Lower lobe of right lung (tissue), 2 donors: Measurements from ENCODE around the gene KCNAB1. TPM values are rescaled to one million over a fixed set of nuclear protein-coding genes. Genes with fewer than 3 reads are reported as not detected.

Experiments used
- ATAC-seq, 2 donors: fragments of 200-7000 bp; cut with Tn5 transposase; one replicate each; pipeline ENCODE4 v1.9.1; 2020 to 2022; ENCODE audit warnings: mild to moderate bottlenecking in 2 of 2, moderate library complexity in 2 of 2
- DNase-seq: peaks from one replicate; pipeline ENCODE4 v3.0.0-alpha.2; 2020
- H3K27ac ChIP-seq: fragments of 200-600 bp; one replicate; pipeline ENCODE4 v1.8.0; 2022
- H3K27me3 ChIP-seq: fragments of 200-600 bp; one replicate; pipeline ENCODE4 v1.8.0; 2022; ENCODE audit warnings: low read depth
- H3K36me3 ChIP-seq: fragments of 200-600 bp; one replicate; pipeline ENCODE4 v1.8.0; 2022; ENCODE audit warnings: mild to moderate bottlenecking
- H3K4me1 ChIP-seq: fragments of 200-600 bp; one replicate; pipeline ENCODE4 v1.8.0; 2022
- H3K4me3 ChIP-seq: fragments of 200-600 bp; one replicate; pipeline ENCODE4 v1.8.0; 2022; ENCODE audit warnings: mild to moderate bottlenecking
- H3K9me3 ChIP-seq: fragments of 200-600 bp; one replicate; pipeline ENCODE4 v1.8.0; 2022
- CTCF ChIP-seq: fragments of 200-600 bp; IDR thresholded peaks from one replicate; pipeline ENCODE4 v1.8.0; 2022; ENCODE audit warnings: antibody characterized with exemption, mild to moderate bottlenecking
- intact Hi-C: fragments of 100-400 bp; cut with DNase I; formaldehyde crosslinking; loops from one replicate; pipeline ENCODE4 v1.11.0; 2022
- total RNA-seq: library from RNA; stranded (reverse); fragmentation: NEBNext Ultra II Directional; extraction: Animal tissue kit (Norgen Biotek cat#: 25700); gene quantifications from one replicate; pipeline ENCODE4 v1.2.1, GENCODE V29; 2021
- donor health status: DM: no; HTN: yes; CAD: no; lungs with severe emphysema.

KCNAB1 gene
- total RNA-seq, 1 donor from 2014 or later, result 4.7 TPM

- DNase-seq, result no peak
- Histone ChIP-seq H3K27me3 (no peaks in the 10 kb centered on the region), H3K4me3 (no peak overlapping the region), H3K27ac (no peak overlapping the region), H3K9me3 (no peaks in the 10 kb centered on the region), H3K4me1 (no peaks in the 10 kb centered on the region), H3K36me3 (no peaks in the 10 kb centered on the region)
- intact Hi-C loops, result no loop called here
- ATAC-seq, result no peak
- TF ChIP-seq CTCF, result no peak
These were observed 269.1 kb downstream of the KCNAB1 start for GRCh38 chr3:156389449-156389950.

GRCh38 chr3:156390846-156391245 lies 270.5 kb downstream of the KCNAB1 start:
- no peak for TF ChIP-seq CTCF
- DNase-seq (no peak), ATAC-seq (no peak)
- no peak overlapping the region for H3K27ac ChIP-seq
- no peaks in the 10 kb centered on the region for H3K9me3 ChIP-seq
- no peak overlapping the region for H3K4me3 ChIP-seq
- H3K4me1 ChIP-seq, result no peaks in the 10 kb centered on the region
- no peaks in the 10 kb centered on the region for H3K36me3 ChIP-seq
- H3K27me3 ChIP-seq, result no peaks in the 10 kb centered on the region
- intact Hi-C loops, result no loop called here

GRCh38 chr3:156395961-156396710 lies 275.8 kb downstream of the KCNAB1 start:
- H3K36me3 ChIP-seq, result no peaks in the 10 kb centered on the region
- no peak overlapping the region for H3K4me3 ChIP-seq
- no peak for TF ChIP-seq CTCF
- H3K4me1 ChIP-seq, result no peaks in the 10 kb centered on the region
- DNase-seq (no peak), ATAC-seq (no peak)
- H3K27me3 ChIP-seq, result no peaks in the 10 kb centered on the region
- intact Hi-C loops, result no loop called here
- no peak overlapping the region for H3K27ac ChIP-seq
- no peaks in the 10 kb centered on the region for H3K9me3 ChIP-seq

- ATAC-seq, result peak; percentile 23 to 56
- Histone ChIP-seq H3K4me3 (no peak overlapping the region), H3K27me3 (no peaks in the 10 kb centered on the region), H3K36me3 (no peaks in the 10 kb centered on the region), H3K4me1 (no peaks in the 10 kb centered on the region), H3K27ac (no peak overlapping the region), H3K9me3 (no peaks in the 10 kb centered on the region)
- no peak for TF ChIP-seq CTCF
- no peak for DNase-seq
- intact Hi-C loops, result no loop called here
These were observed 276.5 kb downstream of the KCNAB1 start for GRCh38 chr3:156396851-156397250.

GRCh38 chr3:156397534-156397933 lies 277.2 kb downstream of the KCNAB1 start:
- intact Hi-C loops, result no loop called here
- ATAC-seq (no peak), DNase-seq (no peak)
- H3K27me3 ChIP-seq, result no peaks in the 10 kb centered on the region
- TF ChIP-seq CTCF, result no peak
- no peaks in the 10 kb centered on the region for H3K9me3 ChIP-seq
- H3K4me1 ChIP-seq, result no peaks in the 10 kb centered on the region
- no peak overlapping the region for H3K4me3 ChIP-seq
- H3K36me3 ChIP-seq, result no peaks in the 10 kb centered on the region
- no peak overlapping the region for H3K27ac ChIP-seq
